Choroid plexus epithelial cell (primary cell): Measurements from ENCODE around the gene NFKBIE.

Source experiments
- DNase-seq: peaks from one replicate; pipeline ENCODE4 v3.0.0-alpha.2; 2010; ENCODE audit warnings: low read depth
- H3K4me3 ChIP-seq: 2 replicates; pipeline ENCODE4 v1.5.1; 2011; ENCODE audit warnings: low read depth, mild to moderate bottlenecking, control low read depth, low read length, moderate library complexity
- CTCF ChIP-seq: conservative IDR thresholded peaks from 2 replicates; pipeline ENCODE4 v1.5.1; 2011; ENCODE audit warnings: low read depth, mild to moderate bottlenecking, control low read depth, inconsistent platforms, low read length, moderate library complexity

NFKBIE gene

GRCh38 chr6:44217332-44218143, 47.8 kb downstream of the NFKBIE start:
- TF ChIP-seq CTCF: no peak
- no peak for DNase-seq
- no peak overlapping the region for H3K4me3 ChIP-seq

- DNase-seq: no peak
- TF ChIP-seq CTCF: no peak
- H3K4me3 ChIP-seq: no peak within 1 kb of the TSS
These were observed 48.5 kb downstream of the NFKBIE start, which contains the start of gene MYMX for GRCh38 chr6:44216677-44217331. Gene MYMX, plus strand, starts transcription at chr6:44216926. Its CDS starts 546 bp downstream, at chr6:44217472.

- DNase-seq: no peak
- no peak for TF ChIP-seq CTCF
- H3K4me3 ChIP-seq: no peak overlapping the region
These were observed 51.0 kb downstream of the NFKBIE start for GRCh38 chr6:44214307-44214706.

- DNase-seq: no peak
- TF ChIP-seq CTCF: no peak
- H3K4me3 ChIP-seq: no peak overlapping the region
These were observed 54.1 kb downstream of the NFKBIE start for GRCh38 chr6:44211284-44211683.
